Kidney (tissue), 14 donors: Measurements from ENCODE around the gene SULT1E1. TPM values are rescaled to one million over a fixed set of nuclear protein-coding genes. Genes with fewer than 3 reads are reported as not detected.

ENCODE experiments used
- DNase-seq, 5 donors: peaks; one replicate each; pipeline ENCODE4 v3.0.0-alpha.2; 2013 to 2020
- FAIRE-seq: peaks from 2 replicates; lab custom pipeline; 2012; peaks lifted over from hg19 to GRCh38; lab: Jason Lieb, UNC
- H3K27ac ChIP-seq, 2 donors: one replicate each; pipeline ENCODE4 v1.7.0; 2013; ENCODE audit warnings: low read depth in 2 of 2, low read length in 2 of 2, inconsistent platforms in 1 of 2
- H3K27me3 ChIP-seq: one replicate; pipeline ENCODE4 v1.7.1; 2013; ENCODE audit warnings: low read length, inconsistent platforms; ENCODE audit not compliant: control insufficient read depth, insufficient read depth
- H3K36me3 ChIP-seq, 3 donors: one replicate each; pipeline versions ENCODE4 v1.7.0 to v1.7.1; 2013; ENCODE audit warnings: low read length in 3 of 3, control low read depth in 1 of 3, inconsistent platforms in 1 of 3; ENCODE audit not compliant: insufficient read depth in 3 of 3, control insufficient read depth in 2 of 3
- H3K4me1 ChIP-seq, 3 donors: one replicate each; pipeline versions ENCODE4 v1.7.0 to v1.7.1; 2013; ENCODE audit warnings: low read length in 3 of 3, inconsistent platforms in 1 of 3, low read depth in 1 of 3; ENCODE audit not compliant: control insufficient read depth in 2 of 3, insufficient read depth in 2 of 3
- H3K4me3 ChIP-seq, 3 donors: one replicate each; pipeline versions ENCODE4 v1.7.0 to v1.8.1; 2013; ENCODE audit warnings: low read length in 3 of 3, control low read depth in 1 of 3, inconsistent platforms in 1 of 3
- H3K9ac ChIP-seq, 3 donors: one replicate each; pipeline versions ENCODE4 v1.7.0 to v1.7.1; 2013; ENCODE audit warnings: low read length in 3 of 3, control low read depth in 1 of 3, inconsistent platforms in 1 of 3
- H3K9me3 ChIP-seq, 3 donors: one replicate each; pipeline versions ENCODE4 v1.7.0 to v1.7.1; 2013; ENCODE audit warnings: low read length in 3 of 3, control low read depth in 1 of 3, inconsistent platforms in 1 of 3; ENCODE audit not compliant: control insufficient read depth in 2 of 3, insufficient read depth in 1 of 3
- CTCF ChIP-seq: IDR thresholded peaks from 3 replicates; pipeline ENCODE4 v1.5.1; 2012; ENCODE audit warnings: mild to moderate bottlenecking, moderate library complexity, borderline replicate concordance; ENCODE audit not compliant: insufficient read depth; ENCODE audit errors: extremely low read depth
- intact Hi-C: fragments of 100-400 bp; cut with DNase I; formaldehyde crosslinking; loops from one replicate; pipeline ENCODE4 v1.11.1; 2022
- polyA plus RNA-seq: library from polyadenylated mRNA; stranded (reverse); fragments of 350-450 nt; fragmentation: Illumina TruSeq; extraction: RNeasy Lipid Tissue Mini Kit (QIAGEN cat#74804); gene quantifications from one replicate; pipeline ENCODE4 v1.2.3, GENCODE V29; 2014; ENCODE audit warnings: low read depth, low replicate concordance; ENCODE audit not compliant: insufficient read depth
- total RNA-seq: library from RNA; stranded (reverse); fragmentation: NEBNext Ultra II Directional; extraction: Animal tissue kit (Norgen Biotek cat#: 25700); gene quantifications from one replicate; pipeline ENCODE4 v1.2.1, GENCODE V29; 2021
- donor health status: control.
- donor health status: control.
- donor health status: control.
- donor health status: control.
- donor health status: control.
- donor health status: DM: yes; HTN: yes; CAD: no.
- donor health status: Normal renal cell carcinoma (clear cell type).

SULT1E1 gene
- total and polyA plus RNA-seq, 2 donors from 2014 or later, result 0.28 to 1.4 TPM

GRCh38 chr4:69896530-69897116 lies 36.7 kb upstream of the SULT1E1 start:
- Histone ChIP-seq H3K36me3 (no peaks in the 10 kb centered on the region), H3K27me3 (no peaks in the 10 kb centered on the region), H3K4me3 (no peak overlapping the region), H3K4me1 (no peaks in the 10 kb centered on the region), H3K9ac (no peak overlapping the region), H3K9me3 (no peaks in the 10 kb centered on the region), H3K27ac (no peak overlapping the region)
- TF ChIP-seq CTCF, result peak; percentile 12
- peak in 2 of 5 donors; percentile 7 to 12 for DNase-seq
- intact Hi-C loops, result no loop called here
- no peak for FAIRE-seq

GRCh38 chr4:69894721-69895120 lies 34.8 kb upstream of the SULT1E1 start:
- intact Hi-C loops, result no loop called here
- H3K9me3 ChIP-seq, result no peaks in the 10 kb centered on the region
- no peak for TF ChIP-seq CTCF
- no peak overlapping the region for H3K4me3 ChIP-seq
- DNase-seq, result no peak
- no peaks in the 10 kb centered on the region for H3K36me3 ChIP-seq
- no peak for FAIRE-seq
- no peaks in the 10 kb centered on the region for H3K4me1 ChIP-seq
- H3K27me3 ChIP-seq, result no peaks in the 10 kb centered on the region
- H3K27ac ChIP-seq, result no peak overlapping the region
- no peak overlapping the region for H3K9ac ChIP-seq

- Histone ChIP-seq H3K27me3 (no peaks in the 10 kb centered on the region), H3K4me3 (no peak overlapping the region), H3K36me3 (no peaks in the 10 kb centered on the region), H3K9me3 (no peaks in the 10 kb centered on the region), H3K9ac (no peak overlapping the region), H3K27ac (no peak overlapping the region), H3K4me1 (no peaks in the 10 kb centered on the region)
- FAIRE-seq, result no peak
- no peak for TF ChIP-seq CTCF
- no peak for DNase-seq
- intact Hi-C loops, result no loop called here
These were observed 34.2 kb upstream of the SULT1E1 start for GRCh38 chr4:69894186-69894585.

- TF ChIP-seq CTCF, result no peak
- no peak overlapping the region for H3K4me3 ChIP-seq
- intact Hi-C loops, result loop anchor here (10.0 kb wide), 1 partner anchor 204 kb away; no protein-coding TSS in a partner anchor
- H3K36me3 ChIP-seq, result no peaks in the 10 kb centered on the region
- H3K27ac ChIP-seq, result no peak overlapping the region
- no peaks in the 10 kb centered on the region for H3K9me3 ChIP-seq
- FAIRE-seq (no peak), DNase-seq (no peak)
- H3K27me3 ChIP-seq, result no peaks in the 10 kb centered on the region
- no peaks in the 10 kb centered on the region for H3K4me1 ChIP-seq
- no peak overlapping the region for H3K9ac ChIP-seq
These were observed 28.4 kb upstream of the SULT1E1 start for GRCh38 chr4:69888336-69888735.
